HG02885 (cell line): ENCODE measurements around the gene PDE1C.
A peak's percentile ranks its signal among the peaks of the same experiment; 100 is the strongest.
"Not testable (repeated sequence)": the region's sequence is repeated elsewhere in the genome, so short reads cannot be mapped to it uniquely, and the experiment has no call there.

ENCODE experiments used
- ATAC-seq: cut with Tn5 transposase; IDR thresholded peaks from one replicate; pipeline ENCODE4 v1.9.1; 2021; ENCODE audit warnings: mild to moderate bottlenecking; ENCODE audit not compliant: unreplicated experiment, poor library complexity

The PDE1C gene

DNA sequence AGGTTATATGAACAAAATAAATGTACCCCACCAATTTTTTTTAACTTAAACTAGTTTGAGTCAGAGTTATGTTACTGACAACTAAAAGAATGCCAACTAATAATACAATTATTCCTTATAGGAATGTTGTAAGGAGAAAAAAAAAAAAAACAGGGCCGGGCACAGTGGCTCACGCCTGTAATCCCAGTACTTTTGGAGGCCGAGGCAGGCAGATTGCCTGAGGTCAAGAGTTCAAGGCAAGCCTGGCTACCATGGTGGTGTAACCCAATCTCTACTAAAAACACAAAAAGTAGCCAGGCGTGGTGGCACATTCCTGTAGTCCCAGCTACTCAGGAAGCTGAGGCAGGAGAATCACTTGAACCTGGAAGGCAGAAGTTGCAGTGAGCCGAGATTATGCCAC, 6.6 kb upstream of the PDE1C start:
- ATAC-seq: not testable (repeated sequence)

DNA sequence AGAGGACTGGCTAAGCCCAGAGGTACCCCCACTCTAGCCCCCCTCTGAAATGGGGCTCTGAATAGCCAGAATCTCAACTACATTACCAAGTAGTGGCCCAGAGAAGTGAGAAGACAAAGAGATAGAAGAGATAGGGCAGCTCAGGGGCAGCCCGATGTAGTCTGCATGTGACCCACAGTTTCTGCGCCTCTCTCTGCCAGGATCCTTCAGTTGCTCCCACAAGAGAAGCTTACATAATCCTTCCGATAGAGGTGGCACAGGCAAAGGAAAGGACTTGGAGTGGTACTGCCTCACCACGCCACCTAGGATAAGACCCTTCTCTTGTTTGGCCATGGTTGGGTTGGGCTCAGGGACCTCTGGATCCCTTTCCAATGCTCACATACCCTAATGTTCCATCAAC, 5.4 kb upstream of the PDE1C start:
- ATAC-seq: no peak

DNA sequence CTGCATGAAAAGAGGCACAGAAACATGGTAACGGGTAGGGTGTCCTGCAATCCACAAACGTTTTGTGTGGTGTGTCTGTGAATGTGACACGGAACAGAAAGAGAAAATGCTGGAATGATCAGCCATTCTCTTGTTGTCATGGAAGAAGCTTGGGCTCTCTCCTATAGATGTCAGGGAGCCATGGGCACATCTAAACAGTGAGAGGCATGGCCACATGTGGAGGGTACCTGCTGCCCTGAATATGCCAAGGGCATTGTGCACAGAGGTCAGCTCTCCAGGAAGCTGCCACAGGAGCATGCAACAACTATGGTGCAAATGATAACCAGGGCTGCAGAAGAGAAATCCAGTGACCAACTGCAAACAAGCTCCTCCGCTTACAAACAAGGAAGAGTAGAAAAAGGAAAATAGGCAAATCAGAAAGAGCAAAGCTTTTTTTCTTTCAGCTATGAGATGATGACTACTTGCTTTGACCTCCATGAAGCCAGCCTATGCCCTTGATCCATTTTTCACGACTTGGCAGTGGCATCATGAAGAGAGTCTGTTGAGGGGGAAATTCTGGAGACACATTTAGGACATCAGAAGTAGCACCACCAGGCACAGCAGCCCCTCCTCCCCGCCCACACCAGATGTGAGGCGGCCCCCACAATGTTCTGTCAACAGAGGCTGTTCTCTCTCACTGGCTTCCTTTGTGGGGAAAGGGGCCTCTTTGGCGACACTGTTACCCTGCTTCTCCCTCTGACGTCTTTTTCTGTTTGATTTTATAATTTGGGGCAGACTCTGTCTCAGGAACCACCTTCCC, 4.8 kb upstream of the PDE1C start:
- no peak for ATAC-seq

DNA sequence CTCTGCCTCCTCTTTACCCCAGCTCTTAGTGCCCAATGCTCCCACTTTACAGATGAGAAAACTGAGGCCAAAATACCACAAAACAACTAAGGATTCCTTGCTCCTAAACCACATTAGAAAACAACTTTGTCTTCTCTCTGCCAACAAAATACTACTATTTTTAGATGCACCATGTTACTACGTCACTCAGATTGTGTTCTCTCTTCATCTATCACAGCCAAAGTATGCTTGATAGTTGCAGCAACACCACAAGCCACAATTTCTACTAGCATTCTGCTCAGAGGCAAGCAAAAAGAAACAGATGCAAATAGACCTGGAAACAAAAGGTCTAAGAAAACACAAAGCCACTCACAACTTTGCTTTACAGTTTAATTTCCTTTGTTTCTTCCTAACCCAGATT, 3.3 kb upstream of the PDE1C start:
- no peak for ATAC-seq

DNA sequence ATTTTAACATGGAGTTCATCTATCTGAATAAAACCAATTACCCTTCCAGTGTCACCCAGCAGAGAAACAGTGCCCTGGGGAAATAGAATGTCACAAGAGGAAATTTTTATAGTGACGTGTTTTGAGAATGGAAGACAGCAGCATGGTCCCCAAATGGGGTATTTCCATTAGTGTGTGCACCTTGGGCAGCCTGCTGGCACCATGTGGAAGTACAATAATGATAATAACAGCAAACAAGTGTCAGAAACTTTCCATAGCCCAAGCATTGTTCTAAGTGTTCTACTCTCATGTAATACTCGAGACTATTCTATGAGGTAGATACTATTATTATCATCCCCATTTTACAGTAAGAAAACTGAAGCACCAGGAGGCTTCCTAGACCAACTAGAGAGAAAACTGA, 2.2 kb upstream of the PDE1C start:
- no peak for ATAC-seq

DNA sequence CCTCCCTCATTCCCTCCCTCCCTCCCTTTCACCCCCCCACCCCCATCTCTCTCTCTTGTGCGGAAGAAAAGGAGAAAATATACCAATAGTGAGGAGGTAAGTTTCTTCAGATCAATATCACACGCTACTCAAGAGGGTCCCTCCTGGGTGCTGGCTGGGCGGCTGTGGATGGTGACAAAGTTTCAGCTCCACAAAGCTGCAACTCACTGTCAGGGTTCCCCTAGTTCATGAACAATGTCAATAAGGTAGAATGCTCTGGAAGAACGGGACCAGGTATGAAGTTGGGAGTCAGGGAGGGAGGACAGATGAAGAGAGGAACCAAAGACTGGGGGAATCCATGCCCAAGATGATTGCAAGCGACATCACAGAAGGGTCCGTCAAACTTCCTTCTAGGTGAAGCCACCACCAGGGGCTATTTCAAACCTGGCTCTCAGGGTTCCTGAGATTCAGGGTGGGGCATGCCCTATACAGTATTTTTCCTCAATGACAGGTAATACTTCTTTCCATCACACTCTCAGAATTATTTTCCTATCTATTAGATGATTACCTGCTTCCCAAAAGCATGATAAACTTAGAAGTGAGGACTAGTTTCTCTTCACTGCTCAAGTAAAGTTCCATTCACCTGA, 1.4 kb upstream of the PDE1C start:
- no peak for ATAC-seq

DNA sequence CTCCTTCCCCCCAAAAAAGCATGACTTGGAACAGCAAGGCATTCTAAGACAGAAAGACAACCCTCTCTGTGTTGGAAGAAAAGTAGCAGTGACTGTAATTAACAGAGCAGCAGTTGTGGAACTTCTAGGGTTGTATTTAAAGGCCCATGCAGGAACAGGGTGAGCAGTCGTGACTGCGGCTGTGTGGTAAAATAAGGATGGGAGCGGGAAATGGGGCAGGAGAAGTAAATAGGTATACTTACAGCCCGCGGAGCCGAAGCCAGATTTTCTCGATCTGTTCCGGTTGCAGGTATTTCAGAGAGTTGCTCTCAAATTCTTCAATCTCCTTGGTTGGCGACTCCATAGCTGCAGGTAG, 179 bp downstream of the PDE1C start:
- ATAC-seq: no peak

DNA sequence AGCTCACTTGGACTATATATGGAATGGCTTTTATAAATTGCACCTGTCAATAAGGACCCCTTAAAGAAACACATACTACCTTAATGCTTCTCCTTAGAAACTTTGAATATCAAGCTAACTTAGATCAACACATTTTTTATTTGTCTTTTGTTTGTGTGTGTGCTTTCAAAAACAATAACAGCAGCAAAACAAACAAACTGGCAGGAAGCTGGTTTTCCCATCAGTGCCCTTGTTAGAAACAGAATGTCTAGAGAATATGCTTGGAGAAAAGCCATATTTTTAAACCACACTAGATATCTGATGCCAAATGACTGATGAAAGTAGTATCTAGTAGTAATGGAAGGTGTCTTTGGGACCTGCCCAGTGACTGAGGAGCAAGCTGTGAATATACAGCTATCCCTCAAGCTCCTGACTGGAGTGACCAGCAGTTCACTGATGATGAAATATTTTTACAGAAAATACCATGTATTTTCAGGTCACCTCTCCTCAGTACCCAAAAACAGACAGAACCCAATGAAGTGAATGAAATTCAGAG, 1.0 kb downstream of the PDE1C start:
- no peak for ATAC-seq

DNA sequence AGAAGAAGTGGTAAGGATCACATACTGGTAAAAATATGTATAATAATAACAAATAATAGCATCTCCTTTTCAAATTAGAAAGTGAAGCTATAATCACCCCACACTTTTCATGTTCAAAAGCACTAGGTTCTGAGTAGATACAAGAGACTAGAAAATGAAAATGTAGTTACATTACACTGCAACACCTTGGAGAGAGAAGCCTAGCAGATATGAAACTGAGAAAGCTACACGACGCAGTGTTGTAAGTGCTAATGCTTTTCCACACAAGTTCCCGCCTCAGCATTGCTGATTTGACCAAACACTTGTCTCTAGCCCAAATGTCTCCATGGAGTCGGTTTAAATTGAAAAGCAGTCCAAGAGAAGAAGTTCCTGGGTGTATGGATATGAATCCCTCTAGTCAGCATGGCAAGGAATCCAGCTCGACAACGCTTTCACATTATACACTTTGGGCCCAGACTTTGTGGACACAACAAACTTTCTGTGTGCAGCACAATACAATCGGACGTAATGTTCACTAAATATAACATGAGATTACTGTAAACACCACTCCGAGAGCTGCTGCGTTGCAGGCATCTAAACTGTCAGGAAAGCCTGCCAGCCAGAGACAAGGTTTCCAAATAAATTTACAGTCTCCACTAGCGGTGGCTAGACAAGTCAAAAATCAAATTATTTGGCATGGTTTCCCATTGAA, 1.7 kb downstream of the PDE1C start:
- no peak for ATAC-seq

DNA sequence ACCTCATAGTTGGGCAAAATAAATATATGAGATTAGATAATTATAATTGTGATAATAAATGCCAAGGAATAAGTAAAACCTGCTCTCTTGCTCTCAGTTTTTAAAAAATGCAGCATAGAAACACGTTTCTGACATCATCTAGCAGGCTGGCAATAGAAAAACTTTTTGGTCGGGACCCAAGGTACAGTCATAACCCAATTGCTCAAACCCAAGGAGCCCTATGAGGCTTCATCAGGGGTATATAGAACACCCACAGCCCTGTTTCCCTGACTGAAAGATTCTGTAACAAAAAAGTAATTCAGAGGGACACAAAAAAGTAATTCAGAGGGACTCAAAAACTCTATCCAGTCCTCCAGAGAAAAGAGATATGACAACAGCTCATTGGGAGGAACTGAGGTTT, 3.8 kb downstream of the PDE1C start:
- ATAC-seq: no peak

DNA sequence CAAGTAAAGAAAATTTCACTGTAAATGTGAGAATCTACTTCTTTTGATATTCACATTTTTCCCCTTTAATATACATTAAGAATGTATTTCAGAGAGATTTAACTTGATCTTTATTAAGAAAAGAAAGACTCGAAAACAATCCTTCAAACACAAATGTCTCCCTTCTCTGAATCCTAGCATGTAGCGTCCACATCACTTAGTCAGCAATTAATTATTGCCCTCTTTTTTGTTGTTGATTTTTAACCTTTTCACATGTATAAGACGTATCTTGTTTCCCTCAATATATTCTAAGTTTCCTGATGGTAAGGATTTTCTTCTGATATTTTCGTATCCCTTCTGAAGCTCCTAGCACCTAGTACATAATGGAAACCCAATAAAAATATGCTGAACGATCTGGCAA, 6.6 kb downstream of the PDE1C start:
- ATAC-seq: no peak

DNA sequence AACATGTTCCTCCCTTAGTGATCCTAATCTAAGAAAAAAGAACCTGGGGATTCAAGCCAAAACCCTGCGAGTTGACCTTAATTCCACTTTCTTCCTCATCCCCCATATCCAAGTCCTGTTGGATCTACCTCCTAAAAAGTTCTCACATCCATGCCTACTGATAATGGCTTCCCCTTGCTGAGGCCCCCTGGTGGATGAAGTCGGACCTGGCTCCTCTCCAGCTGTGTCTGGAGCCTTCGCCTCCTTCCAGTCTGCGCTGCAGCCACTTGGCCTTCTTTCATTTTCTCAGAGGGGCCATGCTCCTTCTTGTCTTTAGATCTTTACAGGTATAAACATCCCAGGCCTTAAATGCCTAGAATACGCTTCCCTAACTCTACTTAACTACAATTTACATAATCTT, 8.1 kb downstream of the PDE1C start:
- no peak for ATAC-seq

DNA sequence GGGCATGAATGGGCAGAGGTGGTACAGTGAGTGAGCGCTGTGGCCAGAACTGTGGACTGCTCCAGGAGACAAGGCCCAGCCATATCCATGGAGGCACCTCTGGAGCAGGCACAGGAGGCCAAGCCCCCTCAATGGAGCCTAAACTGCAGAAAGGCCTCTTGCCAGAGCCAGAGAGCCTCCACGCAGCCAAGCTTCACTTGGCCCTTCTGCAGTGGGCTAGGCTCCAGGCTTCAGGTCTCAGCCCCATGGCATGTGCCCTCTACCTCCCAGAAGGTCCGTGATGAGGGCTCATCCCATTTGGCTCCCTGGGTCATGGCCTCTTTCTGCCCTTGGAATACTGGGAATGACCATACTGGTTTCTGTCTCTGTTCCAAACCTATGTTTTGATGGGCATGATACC, 8.9 kb downstream of the PDE1C start:
- no peak for ATAC-seq

DNA sequence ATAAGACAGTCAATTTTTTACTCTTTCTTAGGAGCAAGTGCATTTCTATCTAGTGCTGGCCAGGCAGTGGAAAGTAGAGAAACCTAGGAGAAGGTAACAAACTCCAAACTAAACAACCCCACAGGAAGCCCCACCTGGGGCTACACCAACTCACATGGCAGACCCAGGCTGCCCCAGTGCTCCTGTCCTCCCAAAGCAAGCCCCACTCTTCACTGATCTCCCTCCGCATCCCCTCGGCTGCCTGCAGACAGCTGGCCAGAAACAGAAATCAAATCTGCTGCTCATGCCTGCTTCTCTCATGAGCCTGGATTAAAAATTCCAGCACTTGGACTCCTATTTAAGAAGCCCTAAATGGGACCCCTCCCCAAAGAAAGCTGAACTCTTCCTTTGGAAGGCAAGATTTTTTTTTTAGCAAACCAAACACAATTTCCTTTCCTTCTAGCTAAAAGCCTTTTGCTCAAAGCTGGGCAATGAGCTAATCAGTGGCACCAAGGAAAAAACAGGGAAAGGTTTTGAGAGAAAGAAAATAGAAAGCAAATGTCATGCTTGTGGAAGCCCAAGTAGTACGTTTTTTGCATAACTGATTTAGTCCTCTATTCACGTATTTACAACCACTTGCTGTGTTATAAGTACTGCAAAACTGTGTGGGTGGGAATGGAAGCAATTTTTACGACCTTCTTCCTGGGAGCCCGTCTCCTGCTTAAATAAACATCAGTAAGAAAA, 10.8 kb downstream of the PDE1C start:
- no peak for ATAC-seq

DNA sequence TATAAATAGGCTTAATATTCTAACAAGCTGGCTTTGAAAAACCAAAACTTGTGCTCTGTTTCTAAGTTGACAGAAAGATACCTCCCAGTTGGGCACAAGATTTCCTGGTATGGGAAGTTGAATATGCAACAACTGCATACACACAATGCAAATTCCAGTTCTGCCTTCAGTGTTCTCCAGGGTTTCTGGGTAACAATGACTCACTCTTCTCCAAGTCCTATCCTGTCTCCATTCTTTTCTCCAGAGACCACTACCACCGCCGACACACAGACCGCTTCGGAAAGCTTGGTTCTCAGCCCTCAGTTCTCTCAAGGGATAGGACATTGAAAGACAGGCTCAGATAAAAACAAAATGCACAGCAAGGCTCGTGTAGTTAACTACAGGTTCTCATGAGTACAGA, 12.2 kb downstream of the PDE1C start:
- no peak for ATAC-seq

DNA sequence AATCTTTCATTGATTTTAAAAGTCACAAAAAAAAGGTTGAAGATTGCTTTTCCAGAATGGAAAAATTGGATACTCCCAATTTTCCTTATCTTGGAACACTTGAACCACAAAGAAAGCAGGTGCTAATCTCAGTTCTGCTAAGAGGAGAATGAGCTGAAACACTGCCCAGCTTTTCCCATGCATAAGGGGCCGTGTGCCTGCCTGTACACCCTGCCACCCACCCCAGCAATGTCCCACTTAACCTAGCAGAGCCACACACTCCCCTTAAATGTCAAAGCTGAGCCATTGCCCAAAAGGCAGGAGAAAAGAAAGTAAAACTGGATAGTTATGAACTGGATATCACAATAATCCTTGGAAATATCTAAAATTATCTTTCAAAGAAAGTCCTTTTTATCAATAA, 13.4 kb downstream of the PDE1C start:
- no peak for ATAC-seq

DNA sequence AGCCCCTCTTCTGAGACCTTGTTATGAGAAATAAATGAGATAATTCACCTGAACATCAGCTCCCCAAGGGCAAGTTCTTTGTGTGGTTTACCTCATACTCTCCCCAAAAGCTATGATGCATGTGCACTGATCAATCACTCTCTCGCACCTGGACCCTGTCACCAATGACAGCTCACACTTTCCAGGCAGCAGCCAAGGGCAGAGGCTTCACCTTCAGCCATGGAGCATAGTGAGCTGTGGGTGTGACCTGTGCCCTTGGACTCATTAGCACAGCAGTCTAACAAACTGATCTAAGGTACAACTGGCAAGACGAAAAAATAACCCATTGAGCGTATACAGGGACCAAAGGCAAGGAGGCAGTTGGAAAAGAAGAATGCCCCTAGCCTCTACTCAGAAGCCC, 17.0 kb downstream of the PDE1C start:
- no peak for ATAC-seq

DNA sequence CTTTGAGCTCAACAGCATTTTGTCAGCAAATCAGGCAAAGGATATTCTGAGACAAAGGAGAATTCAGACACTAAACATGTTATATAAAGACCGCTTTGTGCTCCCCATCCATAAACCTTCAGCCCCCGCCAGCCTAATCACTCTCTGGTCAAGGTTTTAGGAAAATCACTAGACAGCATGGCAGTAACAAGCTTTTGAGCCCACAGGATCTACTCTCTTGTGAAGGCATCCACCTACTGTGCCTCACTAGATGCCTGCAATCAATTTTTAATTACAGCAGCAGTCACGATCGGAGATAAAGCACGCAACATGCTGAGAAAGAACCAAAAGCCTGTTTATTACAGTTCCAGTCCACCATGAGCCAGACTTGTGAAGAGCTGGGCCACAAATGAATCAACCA, 19.1 kb downstream of the PDE1C start:
- ATAC-seq: no peak

DNA sequence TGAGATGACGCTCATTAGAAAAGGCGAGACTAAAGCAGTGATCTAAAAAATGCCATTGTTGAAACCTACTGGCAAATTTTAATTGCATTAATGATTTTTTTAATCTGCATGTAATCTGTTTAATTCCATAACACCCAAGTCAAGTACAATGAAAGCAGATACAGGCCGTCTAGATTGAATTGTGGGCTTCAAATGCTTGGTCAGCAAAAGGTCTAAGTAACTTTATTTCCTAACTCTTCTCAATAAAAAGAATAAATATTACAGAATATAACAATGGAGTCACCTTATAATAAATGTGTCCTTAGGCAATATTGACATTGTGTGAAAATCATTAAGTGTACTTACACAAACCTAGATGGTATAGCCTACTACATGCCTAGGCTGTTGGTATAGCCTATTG, 20.6 kb downstream of the PDE1C start:
- no peak for ATAC-seq

DNA sequence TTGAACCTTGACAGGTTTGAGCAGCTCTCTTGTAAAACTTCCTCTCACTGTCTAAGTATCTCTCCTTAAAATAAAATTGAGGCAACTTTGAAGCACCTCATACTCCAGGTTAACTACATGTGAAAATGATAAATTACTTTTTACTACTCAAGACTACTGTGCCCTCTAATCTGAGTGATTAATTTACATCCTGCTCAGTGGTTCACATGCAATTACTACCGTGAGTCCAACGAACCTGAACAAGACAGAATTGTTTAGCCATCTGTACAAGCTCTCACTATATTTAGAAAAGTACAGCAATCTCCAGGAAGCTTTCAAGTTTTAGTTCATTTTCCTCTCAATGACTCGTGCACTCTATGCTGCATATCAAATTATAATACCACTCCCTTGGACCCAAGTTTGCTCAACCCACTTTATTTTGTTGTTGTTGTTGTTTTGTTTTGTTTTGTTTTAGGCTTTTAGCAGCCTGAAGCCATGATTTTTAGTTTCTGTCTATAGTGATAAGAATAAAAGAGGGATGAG, 21.2 kb downstream of the PDE1C start:
- ATAC-seq: peak; percentile 50

DNA sequence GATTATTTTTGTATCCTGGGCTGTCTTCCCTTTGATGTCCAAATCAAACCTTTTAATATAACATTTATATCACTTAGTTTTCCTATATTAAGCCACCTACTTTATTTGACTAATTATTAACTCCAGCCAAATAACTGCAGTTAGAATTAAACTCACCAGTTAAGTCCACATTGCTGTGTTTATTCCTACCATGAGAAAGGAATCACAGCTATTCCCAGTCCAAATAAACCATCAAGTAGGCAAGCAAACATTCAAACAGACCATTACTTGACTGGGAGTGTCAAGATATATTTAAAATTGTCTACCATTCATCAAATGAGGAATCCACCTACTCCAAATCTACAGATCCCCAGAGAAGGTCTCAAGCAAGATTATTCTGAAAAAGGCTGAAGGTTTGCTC, 22.4 kb downstream of the PDE1C start:
- no peak for ATAC-seq
